ENCODE data around the gene CFD.

DNA sequence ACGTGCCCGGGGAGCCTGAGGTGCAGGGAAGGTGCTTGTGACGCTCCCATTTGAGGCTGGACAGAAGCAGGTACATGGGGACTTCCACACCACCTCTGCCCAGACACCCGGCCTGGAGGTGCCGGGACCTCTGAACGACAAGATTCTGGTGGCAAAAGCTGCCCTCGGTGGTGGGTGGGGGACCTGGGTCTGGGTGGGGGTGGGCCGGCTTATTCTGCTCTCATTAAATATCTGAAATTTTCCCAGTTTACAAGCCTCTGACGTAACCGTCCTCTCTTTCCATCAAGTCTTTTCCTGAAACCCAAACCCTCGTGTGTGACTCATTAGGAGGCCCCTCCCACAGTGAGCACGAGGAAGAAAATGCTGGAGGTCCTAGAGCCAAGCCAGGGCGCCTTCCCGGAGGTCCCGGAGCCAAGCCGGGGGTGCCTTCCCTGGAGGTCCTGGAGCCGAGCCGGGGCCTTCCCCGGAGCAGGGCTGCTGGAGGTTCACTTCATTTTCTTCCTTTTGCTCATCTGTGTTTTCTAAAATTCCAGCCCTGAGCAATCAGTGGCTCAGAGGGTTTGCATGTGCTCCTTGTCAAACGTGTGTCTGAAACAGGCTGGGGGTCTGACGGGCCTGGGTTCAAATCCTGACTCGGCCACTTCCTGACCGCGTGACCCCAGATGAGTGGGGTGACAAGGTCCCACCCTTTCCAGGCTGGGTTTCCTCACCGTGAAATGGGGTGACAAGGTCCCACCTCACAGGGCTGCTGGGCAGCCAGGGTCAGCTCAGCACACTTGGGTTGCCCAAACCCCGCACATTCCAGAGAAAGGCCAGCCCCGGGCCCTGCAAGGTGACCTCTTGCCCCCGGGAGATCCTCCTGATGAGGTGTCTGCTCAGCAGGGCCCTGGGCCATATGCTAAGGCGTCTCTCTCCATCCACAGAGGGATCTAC lies 10.0 kb downstream of the CFD start:
- TF ChIP-seq, protein P1, sequence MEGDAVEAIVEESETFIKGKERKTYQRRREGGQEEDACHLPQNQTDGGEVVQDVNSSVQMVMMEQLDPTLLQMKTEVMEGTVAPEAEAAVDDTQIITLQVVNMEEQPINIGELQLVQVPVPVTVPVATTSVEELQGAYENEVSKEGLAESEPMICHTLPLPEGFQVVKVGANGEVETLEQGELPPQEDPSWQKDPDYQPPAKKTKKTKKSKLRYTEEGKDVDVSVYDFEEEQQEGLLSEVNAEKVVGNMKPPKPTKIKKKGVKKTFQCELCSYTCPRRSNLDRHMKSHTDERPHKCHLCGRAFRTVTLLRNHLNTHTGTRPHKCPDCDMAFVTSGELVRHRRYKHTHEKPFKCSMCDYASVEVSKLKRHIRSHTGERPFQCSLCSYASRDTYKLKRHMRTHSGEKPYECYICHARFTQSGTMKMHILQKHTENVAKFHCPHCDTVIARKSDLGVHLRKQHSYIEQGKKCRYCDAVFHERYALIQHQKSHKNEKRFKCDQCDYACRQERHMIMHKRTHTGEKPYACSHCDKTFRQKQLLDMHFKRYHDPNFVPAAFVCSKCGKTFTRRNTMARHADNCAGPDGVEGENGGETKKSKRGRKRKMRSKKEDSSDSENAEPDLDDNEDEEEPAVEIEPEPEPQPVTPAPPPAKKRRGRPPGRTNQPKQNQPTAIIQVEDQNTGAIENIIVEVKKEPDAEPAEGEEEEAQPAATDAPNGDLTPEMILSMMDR (IDR thresholded peaks at IDR 0.05; ENCODE audit: poor library complexity, severe bottlenecking), result no peak
- no peak for TF ChIP-seq POLR2AphosphoS5 (IDR thresholded peaks at IDR 0.05)
